ENCODE measurements around the gene NDST3.

GRCh38 chr4:118213101-118213500 is 178.8 kb downstream of the NDST3 start:
- TF ChIP-seq CTCF (IDR thresholded peaks at IDR 0.05) = no peak
- no peak for TF ChIP-seq POLR2A (IDR thresholded peaks at IDR 0.05)
